ENCODE results near the gene SMARCA5.

Gene SMARCA5

DNA sequence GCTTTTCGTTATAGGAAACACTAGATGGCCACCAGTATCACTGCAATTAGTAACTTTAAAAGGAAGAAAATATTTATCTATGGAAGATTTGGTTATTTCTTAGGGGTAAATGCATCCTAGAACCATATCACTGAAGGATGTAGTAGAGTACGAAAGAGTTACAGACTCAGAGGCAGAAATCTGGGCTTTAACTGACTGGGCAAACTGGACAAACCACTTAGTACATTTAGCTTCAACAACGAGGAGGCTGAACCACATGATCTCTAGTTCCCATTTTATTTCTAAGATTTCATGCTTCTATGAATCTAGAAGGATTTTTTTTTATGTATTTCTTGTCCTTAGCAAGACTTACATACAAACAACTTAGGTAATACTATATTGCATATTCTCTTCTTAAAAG is 93.0 kb downstream of the SMARCA5 start:
- no peak overlapping the region for H3K4me3 ChIP-seq (ENCODE audit: control insufficient read depth, low read depth, low read length)
- DNase-seq (ENCODE audit: low read depth): no peak
- TF ChIP-seq CTCF (IDR thresholded peaks at IDR 0.05; ENCODE audit: control insufficient read depth, insufficient read depth, low read depth, low read length, missing control alignments): no peak

All from AG09309 (cell line).